T-helper 9 cell (primary cell): ENCODE results near the gene UNK.
"Not testable (repeated sequence)": the region's sequence is repeated elsewhere in the genome, so short reads cannot be mapped to it uniquely, and the experiment has no call there.

Source experiments
- DNase-seq: peaks from one replicate; pipeline ENCODE4 v3.0.0-alpha.2; 2020

The UNK gene

GRCh38 chr17:75836605-75837004 lies 52.0 kb downstream of the UNK start:
- DNase-seq = no peak

DNA sequence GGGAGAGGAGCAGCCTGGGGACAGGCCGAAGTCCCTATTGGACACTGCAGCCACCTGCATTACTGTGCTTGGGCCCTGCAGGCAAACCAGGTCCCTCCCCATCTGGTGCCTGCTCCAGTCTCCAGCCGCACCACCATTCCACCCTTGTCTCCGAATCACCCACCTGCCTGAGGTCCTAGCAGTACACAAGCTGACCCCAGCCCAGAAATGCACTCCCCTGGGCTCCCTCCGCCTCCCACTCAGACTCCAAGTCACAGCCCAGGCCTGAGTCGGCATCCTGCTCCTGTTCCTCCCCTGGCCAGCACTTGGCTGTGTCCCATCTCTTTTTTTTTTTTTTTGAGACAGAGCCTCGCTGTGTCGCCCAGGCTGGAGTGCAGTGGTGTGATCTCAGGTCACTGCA lies 53.3 kb downstream of the UNK start:
- no peak for DNase-seq

GRCh38 chr17:75838410-75838809 lies 53.8 kb downstream of the UNK start:
- DNase-seq = no peak

- no peak for DNase-seq
Observed at GRCh38 chr17:75839942-75840798, 55.6 kb downstream of the UNK start.

DNA sequence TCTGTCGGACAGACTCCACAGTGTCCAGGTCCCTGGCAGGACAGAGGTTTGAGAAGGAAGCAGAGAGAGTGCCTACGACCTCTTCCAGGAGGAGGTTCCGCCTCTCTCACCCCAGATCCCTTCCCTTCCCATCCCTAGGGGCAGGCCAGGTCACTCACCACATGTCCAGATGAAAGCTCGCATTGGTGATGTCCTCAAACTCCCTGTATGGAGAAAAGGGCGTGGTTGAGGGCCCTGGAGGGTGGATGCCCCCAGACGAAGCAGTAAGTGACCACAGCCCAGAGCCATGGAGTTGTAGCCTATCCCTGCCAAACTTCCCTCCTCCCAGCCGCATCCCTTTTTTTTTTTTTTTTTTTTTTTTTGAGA lies 56.2 kb downstream of the UNK start:
- no peak for DNase-seq

- DNase-seq = no peak
Observed at GRCh38 chr17:75842411-75842810, 57.8 kb downstream of the UNK start.

DNA sequence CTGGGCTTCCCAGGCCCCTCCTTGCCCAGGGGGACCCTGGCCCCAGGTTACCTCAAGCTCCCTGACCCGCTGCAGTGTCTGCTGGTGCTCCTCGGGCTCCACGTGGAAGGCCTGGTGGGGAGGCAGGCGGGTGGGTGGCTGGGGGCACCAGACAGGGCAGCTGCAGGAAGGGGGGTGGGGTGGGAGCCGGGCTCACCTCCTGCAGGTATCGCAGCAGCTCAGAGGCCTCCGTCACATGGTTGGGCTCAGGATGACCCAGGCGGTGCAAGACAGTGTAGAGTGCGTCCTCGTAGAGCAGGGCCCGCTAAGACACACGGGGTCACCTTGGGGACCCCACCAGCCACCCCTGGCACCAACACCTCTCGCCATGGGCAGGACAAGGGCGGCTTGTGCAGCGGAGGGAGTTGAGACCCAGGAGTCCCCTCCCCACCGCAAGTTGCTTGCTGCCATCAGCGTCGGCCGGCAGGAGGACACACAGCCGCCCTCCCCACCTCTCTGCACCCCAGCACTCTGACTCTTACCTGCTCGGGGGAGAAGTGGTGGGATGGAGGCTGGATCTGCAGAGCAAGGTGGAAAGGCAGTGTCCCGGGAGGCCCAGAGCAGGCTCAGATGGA lies 58.5 kb downstream of the UNK start:
- DNase-seq = no peak

GRCh38 chr17:75843577-75844529 lies 59.2 kb downstream of the UNK start, which contains the start of gene UNC13D:
TSS of gene UNC13D (minus strand) at chr17:75844404. CDS start at chr17:75844337, 67 bp downstream.
- peak; percentile 55 for DNase-seq

GRCh38 chr17:75844530-75845057 lies 60.0 kb downstream of the UNK start:
- DNase-seq = no peak

GRCh38 chr17:75845058-75845711 lies 60.6 kb downstream of the UNK start:
- DNase-seq = peak; percentile 48

GRCh38 chr17:75845933-75846691 lies 61.5 kb downstream of the UNK start:
- no peak for DNase-seq

DNA sequence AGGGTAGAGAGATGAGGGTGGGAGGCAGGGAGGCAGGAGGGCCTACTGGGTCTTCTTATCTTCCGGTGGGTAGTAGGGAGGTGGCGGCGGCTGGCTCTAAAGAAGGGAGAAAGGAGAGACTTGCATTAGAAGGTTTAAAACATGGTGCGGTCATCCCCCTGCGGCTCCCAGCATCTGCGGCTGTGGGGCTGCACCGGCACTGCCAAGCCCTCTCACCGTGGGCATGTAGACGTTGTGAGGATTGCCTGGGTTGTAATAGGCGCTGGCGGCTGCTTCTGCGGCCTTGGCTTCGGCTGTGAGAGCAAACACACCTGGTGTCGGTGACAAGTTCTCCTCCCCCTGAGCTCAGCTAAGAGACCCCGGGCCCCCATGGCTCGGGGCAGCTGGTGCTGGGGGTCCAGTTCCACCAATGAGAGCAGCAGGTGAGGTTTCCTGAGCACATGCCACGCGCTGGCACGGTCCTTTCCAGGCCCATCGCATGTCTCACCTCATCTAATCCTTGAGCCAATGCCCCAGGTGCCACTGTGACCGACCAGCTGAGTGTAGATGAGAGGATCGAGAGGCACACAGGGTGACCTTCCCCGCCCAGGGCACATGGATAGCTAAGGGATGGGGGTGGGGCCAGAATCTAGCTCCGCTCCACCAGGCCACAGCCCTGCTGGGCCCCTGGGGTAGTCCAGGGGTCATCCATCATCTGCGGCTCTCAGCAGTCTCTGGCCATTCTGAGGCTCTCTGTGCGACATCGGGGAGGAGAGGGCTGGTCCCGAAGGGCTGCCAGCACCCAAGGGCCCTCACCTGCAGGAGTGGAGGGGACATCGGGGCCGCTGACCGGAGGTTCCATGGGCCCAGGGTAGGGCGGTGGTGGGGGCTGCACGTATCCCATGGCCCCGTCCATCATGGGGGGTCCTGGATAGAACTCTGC lies 62.3 kb downstream of the UNK start:
- no peak for DNase-seq

- DNase-seq = no peak
Observed at GRCh38 chr17:75847614-75848522, 63.3 kb downstream of the UNK start.

- peak; percentile 91 for DNase-seq
Observed at GRCh38 chr17:75848523-75849278, 64.1 kb downstream of the UNK start.

GRCh38 chr17:75849279-75849646 lies 64.7 kb downstream of the UNK start:
- no peak for DNase-seq

GRCh38 chr17:75849724-75850123 lies 65.1 kb downstream of the UNK start:
- DNase-seq = no peak

GRCh38 chr17:75850928-75851692 lies 66.5 kb downstream of the UNK start:
- no peak for DNase-seq

GRCh38 chr17:75851693-75851991 lies 67.0 kb downstream of the UNK start:
- DNase-seq = not testable (repeated sequence)
